ENCODE measurements around the gene HDAC4.
A peak's percentile ranks its signal among the peaks of the same experiment; 100 is the strongest.
"Not testable (repeated sequence)": the region's sequence is repeated elsewhere in the genome, so short reads cannot be mapped to it uniquely, and the experiment has no call there.

The HDAC4 gene

DNA sequence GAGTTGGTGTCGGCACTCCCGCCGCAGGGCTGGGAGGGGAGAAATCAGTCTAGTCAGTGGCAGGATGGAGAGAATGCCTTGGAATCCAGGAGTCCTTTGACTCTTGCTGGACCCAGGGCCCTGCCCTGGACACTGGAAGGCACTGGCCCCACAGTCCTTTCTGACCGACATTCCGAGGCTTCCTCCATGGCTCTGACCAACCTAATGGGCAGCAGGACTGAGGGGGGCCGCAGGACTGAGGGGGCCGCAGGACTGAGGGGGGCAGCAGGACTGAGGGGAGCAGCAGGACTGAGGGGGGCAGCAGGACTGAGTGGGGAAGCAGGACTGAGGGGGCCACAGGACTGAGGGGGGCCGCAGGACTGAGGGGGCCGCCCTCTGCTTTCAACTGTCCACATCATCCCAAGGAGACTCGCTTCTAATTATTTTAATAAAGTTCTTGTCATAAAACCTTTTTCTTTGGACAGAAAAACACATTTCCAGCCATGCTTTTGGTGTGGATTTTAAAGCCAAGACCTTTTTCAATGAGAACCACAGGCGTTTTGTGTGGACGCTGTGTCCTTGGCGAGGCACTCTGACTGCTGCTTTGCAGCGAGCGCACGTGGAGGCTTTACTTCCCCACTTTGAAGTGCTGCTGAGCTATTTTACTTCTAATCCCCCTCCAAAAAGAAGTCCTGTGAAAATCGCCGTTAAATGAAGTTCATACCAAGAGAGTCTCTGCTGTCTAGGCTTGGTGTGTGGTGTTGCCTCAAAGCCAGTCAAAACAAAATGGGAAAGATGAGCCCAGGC lies 326.9 kb downstream of the HDAC4 start:
- in situ Hi-C loops (cut with HindIII; ENCODE audit: low pct_ligation_motif_present, low sequenced_read_pairs), result no loop called here
- TF ChIP-seq, protein P1, sequence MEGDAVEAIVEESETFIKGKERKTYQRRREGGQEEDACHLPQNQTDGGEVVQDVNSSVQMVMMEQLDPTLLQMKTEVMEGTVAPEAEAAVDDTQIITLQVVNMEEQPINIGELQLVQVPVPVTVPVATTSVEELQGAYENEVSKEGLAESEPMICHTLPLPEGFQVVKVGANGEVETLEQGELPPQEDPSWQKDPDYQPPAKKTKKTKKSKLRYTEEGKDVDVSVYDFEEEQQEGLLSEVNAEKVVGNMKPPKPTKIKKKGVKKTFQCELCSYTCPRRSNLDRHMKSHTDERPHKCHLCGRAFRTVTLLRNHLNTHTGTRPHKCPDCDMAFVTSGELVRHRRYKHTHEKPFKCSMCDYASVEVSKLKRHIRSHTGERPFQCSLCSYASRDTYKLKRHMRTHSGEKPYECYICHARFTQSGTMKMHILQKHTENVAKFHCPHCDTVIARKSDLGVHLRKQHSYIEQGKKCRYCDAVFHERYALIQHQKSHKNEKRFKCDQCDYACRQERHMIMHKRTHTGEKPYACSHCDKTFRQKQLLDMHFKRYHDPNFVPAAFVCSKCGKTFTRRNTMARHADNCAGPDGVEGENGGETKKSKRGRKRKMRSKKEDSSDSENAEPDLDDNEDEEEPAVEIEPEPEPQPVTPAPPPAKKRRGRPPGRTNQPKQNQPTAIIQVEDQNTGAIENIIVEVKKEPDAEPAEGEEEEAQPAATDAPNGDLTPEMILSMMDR (IDR thresholded peaks at IDR 0.05; ENCODE audit: low read depth, low read length, missing control alignments), result no peak
- no peaks in the 10 kb centered on the region for H3K36me3 ChIP-seq (replicated peaks)
- H3K27me3 ChIP-seq (replicated peaks), result no peaks in the 10 kb centered on the region
- no peak overlapping the region for H3K4me3 ChIP-seq (ENCODE audit: low read depth, low read length)
- no peak for DNase-seq
- no peak overlapping the region for H3K27ac ChIP-seq

DNA sequence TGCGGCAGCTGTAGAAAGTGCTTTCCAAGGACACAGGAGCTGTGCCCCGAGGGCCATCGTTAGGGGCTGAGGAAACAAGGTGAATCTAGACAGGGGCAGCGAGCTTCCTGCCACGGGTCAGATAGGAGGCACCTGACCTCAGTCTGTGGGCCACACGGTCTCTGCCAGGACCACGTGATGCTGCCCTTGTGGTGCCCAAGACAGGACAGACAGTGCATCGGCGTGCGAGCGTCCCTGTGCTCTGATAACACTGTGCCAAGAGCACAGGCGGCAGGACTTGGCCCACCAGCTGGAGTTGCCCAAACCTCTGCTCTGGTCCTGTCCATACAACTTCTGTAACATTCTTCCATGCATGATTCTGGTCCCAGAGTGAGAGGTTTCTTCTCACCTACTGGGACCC lies 327.6 kb downstream of the HDAC4 start:
- Histone ChIP-seq H3K36me3 (replicated peaks) (no peaks in the 10 kb centered on the region), H3K27me3 (replicated peaks) (no peaks in the 10 kb centered on the region), H3K27ac (no peak overlapping the region), H3K4me3 (ENCODE audit: low read depth, low read length) (no peak overlapping the region)
- no peak for DNase-seq
- in situ Hi-C loops (cut with HindIII; ENCODE audit: low pct_ligation_motif_present, low sequenced_read_pairs), result no loop called here
- TF ChIP-seq, protein P1 (IDR thresholded peaks at IDR 0.05; ENCODE audit: low read depth, low read length, missing control alignments), result no peak

DNA sequence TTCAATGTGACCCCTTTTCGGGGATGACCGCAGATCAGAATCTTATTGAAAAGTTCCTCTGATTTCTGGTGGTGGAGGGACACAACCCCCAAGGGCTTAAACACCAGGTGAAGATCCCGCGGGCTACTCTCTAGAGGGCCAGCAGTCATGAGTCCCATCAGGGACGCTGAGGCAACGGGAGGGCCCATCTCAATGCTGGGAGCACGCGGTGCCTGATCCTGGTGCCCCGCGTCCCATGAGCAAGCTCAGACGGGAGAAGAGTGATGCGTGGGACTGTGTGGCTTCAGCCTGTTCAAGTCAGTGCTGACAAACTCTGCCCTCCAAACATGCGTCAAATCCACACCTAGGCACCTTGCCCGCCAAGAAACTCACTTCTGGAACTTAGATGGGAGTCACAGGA lies 328.0 kb downstream of the HDAC4 start:
- in situ Hi-C loops (cut with HindIII; ENCODE audit: low pct_ligation_motif_present, low sequenced_read_pairs), result no loop called here
- H3K36me3 ChIP-seq (replicated peaks), result no peaks in the 10 kb centered on the region
- no peak for DNase-seq

DNA sequence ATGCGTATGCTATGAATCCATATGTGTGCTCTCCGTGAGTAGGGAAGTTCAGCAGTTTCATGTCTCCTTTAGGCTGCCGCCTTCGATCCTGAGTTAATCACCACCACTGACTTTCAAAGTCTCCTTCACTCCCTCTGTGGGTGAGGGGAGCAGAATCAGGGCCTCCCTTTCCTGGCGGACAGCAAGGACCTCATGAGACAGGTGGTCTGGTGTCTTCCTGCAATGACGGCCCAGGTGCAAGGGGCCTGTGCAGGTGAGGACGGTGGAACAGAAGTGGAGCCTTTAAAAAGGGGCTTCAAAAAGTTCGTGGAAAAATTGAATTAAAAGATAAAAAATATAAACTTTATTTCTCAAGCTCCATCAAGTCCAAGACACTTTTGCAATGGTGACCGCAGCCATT lies 330.4 kb downstream of the HDAC4 start:
- TF ChIP-seq, protein P1 (IDR thresholded peaks at IDR 0.05; ENCODE audit: low read depth, low read length, missing control alignments), result no peak
- DNase-seq, result no peak
- Histone ChIP-seq H3K27ac (no peak overlapping the region), H3K36me3 (replicated peaks) (peaks cover 6% of the 10 kb centered on the region), H3K27me3 (replicated peaks) (no peaks in the 10 kb centered on the region), H3K4me3 (ENCODE audit: low read depth, low read length) (no peak overlapping the region)
- in situ Hi-C loops (cut with HindIII; ENCODE audit: low pct_ligation_motif_present, low sequenced_read_pairs), result no loop called here

More for the DNA sequence above, 328.0 kb downstream of the HDAC4 start:
- TF ChIP-seq, protein P1 (IDR thresholded peaks at IDR 0.05; ENCODE audit: low read depth, low read length, missing control alignments), result no peak
- no peak overlapping the region for H3K27ac ChIP-seq
- H3K4me3 ChIP-seq (ENCODE audit: low read depth, low read length), result no peak overlapping the region
- no peaks in the 10 kb centered on the region for H3K27me3 ChIP-seq (replicated peaks)

DNA sequence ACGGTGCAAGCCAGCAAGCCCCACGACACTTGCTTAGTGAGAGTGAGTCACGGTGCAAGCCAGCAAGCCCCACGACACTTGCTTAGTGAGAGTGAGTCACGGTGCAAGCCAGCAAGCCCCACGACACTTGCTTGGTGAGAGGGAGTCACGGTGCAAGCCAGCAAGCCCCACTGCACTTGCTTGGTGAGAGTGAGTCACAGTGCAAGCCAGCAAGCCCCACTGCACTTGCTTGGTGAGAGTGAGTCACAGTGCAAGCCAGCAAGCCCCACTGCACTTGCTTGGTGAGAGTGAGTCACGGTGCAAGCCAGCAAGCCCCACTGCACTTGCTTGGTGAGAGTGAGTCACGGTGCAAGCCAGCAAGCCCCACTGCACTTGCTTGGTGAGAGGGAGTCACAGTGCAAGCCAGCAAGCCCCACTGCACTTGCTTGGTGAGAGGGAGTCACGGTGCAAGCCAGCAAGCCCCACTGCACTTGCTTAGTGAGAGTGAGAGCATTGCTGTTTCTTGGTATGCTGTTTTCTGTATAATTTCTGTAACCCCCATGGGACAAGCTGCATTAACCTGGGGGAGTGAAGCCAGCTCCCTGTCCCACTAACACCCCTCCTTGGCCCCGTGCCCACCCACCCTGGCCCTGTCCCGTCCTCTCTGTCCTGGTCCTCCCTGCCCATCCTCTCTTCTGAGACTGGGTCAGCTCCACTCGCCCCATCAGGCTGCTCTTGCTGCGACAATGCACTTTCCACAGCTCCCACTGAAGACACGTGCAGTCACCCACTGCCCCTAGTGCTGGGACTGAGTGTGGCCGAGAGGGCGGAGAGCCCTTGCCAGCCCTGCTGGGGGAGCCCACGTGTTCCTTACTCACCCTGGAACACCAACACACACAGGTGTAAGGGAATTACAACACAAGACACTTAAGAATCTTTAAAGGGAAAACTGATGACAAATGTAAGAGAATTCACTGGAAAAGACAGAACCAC lies 331.2 kb downstream of the HDAC4 start:
- peak; percentile 69 for DNase-seq
- H3K27me3 ChIP-seq (replicated peaks); H3K4me3 ChIP-seq (ENCODE audit: low read depth, low read length); in situ Hi-C loops (cut with HindIII; ENCODE audit: low pct_ligation_motif_present, low sequenced_read_pairs); H3K36me3 ChIP-seq (replicated peaks); H3K27ac ChIP-seq: not testable (repeated sequence)
- TF ChIP-seq, protein P1 (IDR thresholded peaks at IDR 0.05; ENCODE audit: low read depth, low read length, missing control alignments), result peak; percentile 45
